Keratinocyte (primary cell): ENCODE results near the gene TENT4A. TPM values are rescaled to one million over a fixed set of nuclear protein-coding genes. Genes with fewer than 3 reads are reported as not detected.

Experiments
- DNase-seq: peaks from one replicate; pipeline ENCODE4 v3.0.0-alpha.2; 2011; ENCODE audit warnings: low read depth, missing footprints, low spot score
- FAIRE-seq: peaks from 2 replicates; lab custom pipeline; 2011; peaks lifted over from hg19 to GRCh38; lab: Jason Lieb, UNC
- H2AFZ ChIP-seq: 2 replicates; pipeline ENCODE4 v1.6.0; 2012; ENCODE audit warnings: low read length, control low read depth, inconsistent platforms; ENCODE audit not compliant: control insufficient read depth
- H3K27ac ChIP-seq: 2 replicates; pipeline ENCODE4 v1.5.1; 2011; ENCODE audit warnings: low read length; ENCODE audit not compliant: control insufficient read depth, insufficient read depth
- H3K27me3 ChIP-seq: 3 replicates; pipeline ENCODE4 v1.6.0; 2011; ENCODE audit warnings: low read length; ENCODE audit not compliant: control insufficient read depth, insufficient read depth; ENCODE audit errors: extremely low read depth
- H3K36me3 ChIP-seq, 2 experiments: 2 replicates in 1 of 2; 3 replicates in 1 of 2; pipeline ENCODE4 v1.5.1; 2011; ENCODE audit warnings: low read length in 2 of 2, mild to moderate bottlenecking in 1 of 2; ENCODE audit not compliant: control insufficient read depth in 2 of 2, insufficient read depth in 2 of 2; ENCODE audit errors: extremely low read depth in 1 of 2
- H3K4me1 ChIP-seq: 3 replicates; pipeline ENCODE4 v1.5.1; 2011; ENCODE audit warnings: low read length; ENCODE audit not compliant: control insufficient read depth, insufficient read depth; ENCODE audit errors: extremely low read depth
- H3K4me2 ChIP-seq: 3 replicates; pipeline ENCODE4 v1.6.0; 2011; ENCODE audit warnings: low read depth, low read length; ENCODE audit not compliant: control insufficient read depth, insufficient read depth; ENCODE audit errors: extremely low read depth
- H3K4me3 ChIP-seq, 3 experiments: fragments of 200-600 bp in 1 of 3; sonication (generic) in 1 of 3; 2 replicates in 2 of 3; 3 replicates in 1 of 3; pipeline ENCODE4 v1.5.1; 2011 to 2016; ENCODE audit warnings: low read length in 3 of 3, mild to moderate bottlenecking in 3 of 3, control low read depth in 2 of 3, inconsistent platforms in 1 of 3, low read depth in 1 of 3, mixed read lengths in 1 of 3, mixed run types in 1 of 3, moderate library complexity in 1 of 3; ENCODE audit not compliant: control insufficient read depth in 2 of 3, insufficient read depth in 2 of 3; ENCODE audit errors: extremely low read depth in 1 of 3
- H3K79me2 ChIP-seq: 2 replicates; pipeline ENCODE4 v1.6.0; 2012; ENCODE audit warnings: low read length; ENCODE audit not compliant: control insufficient read depth, insufficient read depth
- H3K9ac ChIP-seq: 3 replicates; pipeline ENCODE4 v1.6.0; 2011; ENCODE audit warnings: low read length; ENCODE audit not compliant: control insufficient read depth, insufficient read depth; ENCODE audit errors: extremely low read depth
- H3K9me1 ChIP-seq: 3 replicates; pipeline ENCODE4 v1.6.0; 2011; ENCODE audit warnings: low read length; ENCODE audit not compliant: control insufficient read depth, insufficient read depth; ENCODE audit errors: extremely low read depth
- H3K9me3 ChIP-seq: 2 replicates; pipeline ENCODE4 v1.5.1; 2012; ENCODE audit warnings: low read depth, low read length; ENCODE audit not compliant: control insufficient read depth
- H4K20me1 ChIP-seq: 3 replicates; pipeline ENCODE4 v1.6.0; 2011; ENCODE audit warnings: low read length; ENCODE audit not compliant: control insufficient read depth, insufficient read depth; ENCODE audit errors: extremely low read depth
- EZH2 ChIP-seq: IDR thresholded peaks from one replicate; pipeline ENCODE4 v1.6.1; 2012; ENCODE audit warnings: inconsistent platforms, mild to moderate bottlenecking, low read length, moderate library complexity
- dilution Hi-C: fragments of 300-500 bp; cut with MboI; formaldehyde crosslinking; loops from one replicate; pipeline ENCODE4 v1.7.0; 2020; ENCODE audit warnings: low sequenced_read_pairs; ENCODE audit not compliant: extremely low pct_ligation_motif_present
- polyA plus RNA-seq, 5 experiments: library from polyadenylated mRNA; depleted of rRNA in 3 of 5; stranded (reverse) in 3 of 5; stranded (forward) in 1 of 5; unstranded in 1 of 5; fragments of >200 nt; gene quantifications; 1 replicate in 1 of 5; 2 replicates in 3 of 5; 3 replicates in 1 of 5; pipeline versions ENCODE4 v1.2.1 to v1.2.3, GENCODE V29; 2011 to 2012; ENCODE audit warnings: missing spikeins in 2 of 5, low read depth in 1 of 5, low replicate concordance in 1 of 5
- TF ChIP-seq, protein P1 (sequence below), 3 experiments: IDR thresholded peaks in 1 of 3; conservative IDR thresholded peaks in 1 of 3; optimal IDR thresholded peaks in 1 of 3; 2 replicates in 2 of 3; 3 replicates in 1 of 3; pipeline versions ENCODE3 to v1.5.1; 2011; ENCODE audit warnings: low read length in 3 of 3, mild to moderate bottlenecking in 3 of 3, moderate library complexity in 2 of 3, control low read depth in 1 of 3, inconsistent platforms in 1 of 3; ENCODE audit not compliant: insufficient read depth in 2 of 3; ENCODE audit errors: extremely low read depth in 1 of 3

TENT4A gene
- polyA plus RNA-seq, 1 donor (not counting 4 experiments of a cell fraction or from before 2014, with no cell fraction given), result 5.9 TPM

DNA sequence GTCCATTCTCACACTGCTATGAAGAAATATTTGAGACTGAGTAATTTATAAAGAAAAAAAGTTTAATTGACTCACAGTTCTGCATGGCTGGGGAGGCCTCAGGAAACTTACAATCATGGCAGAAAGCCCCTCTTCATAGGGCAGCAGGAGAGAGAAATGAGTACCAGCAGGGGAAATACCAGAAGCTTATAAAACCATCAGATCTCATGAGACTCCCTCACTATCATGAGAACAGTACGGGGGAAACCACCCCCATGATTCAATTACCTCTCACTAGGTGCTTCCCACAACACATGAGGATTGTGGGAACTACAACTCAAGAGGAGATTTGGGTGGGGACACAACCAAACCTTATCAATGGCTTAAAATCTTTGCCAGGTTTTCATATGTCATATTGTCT, 20.3 kb upstream of the TENT4A start:
- Histone ChIP-seq H3K9me3 (no peaks in the 10 kb centered on the region), H3K4me1 (no peaks in the 10 kb centered on the region), H3K27me3 (peaks cover 3% of the 10 kb centered on the region), H4K20me1 (no peaks in the 10 kb centered on the region), H3K36me3 (no peaks in the 10 kb centered on the region), H3K4me3 (no peak overlapping the region), H3K9ac (no peak overlapping the region), H3K4me2 (no peak overlapping the region), H2AFZ (no peak overlapping the region), H3K79me2 (no peaks in the 10 kb centered on the region), H3K9me1 (no peaks in the 10 kb centered on the region), H3K27ac (no peak overlapping the region)
- no peak for DNase-seq
- TF ChIP-seq, protein P1, sequence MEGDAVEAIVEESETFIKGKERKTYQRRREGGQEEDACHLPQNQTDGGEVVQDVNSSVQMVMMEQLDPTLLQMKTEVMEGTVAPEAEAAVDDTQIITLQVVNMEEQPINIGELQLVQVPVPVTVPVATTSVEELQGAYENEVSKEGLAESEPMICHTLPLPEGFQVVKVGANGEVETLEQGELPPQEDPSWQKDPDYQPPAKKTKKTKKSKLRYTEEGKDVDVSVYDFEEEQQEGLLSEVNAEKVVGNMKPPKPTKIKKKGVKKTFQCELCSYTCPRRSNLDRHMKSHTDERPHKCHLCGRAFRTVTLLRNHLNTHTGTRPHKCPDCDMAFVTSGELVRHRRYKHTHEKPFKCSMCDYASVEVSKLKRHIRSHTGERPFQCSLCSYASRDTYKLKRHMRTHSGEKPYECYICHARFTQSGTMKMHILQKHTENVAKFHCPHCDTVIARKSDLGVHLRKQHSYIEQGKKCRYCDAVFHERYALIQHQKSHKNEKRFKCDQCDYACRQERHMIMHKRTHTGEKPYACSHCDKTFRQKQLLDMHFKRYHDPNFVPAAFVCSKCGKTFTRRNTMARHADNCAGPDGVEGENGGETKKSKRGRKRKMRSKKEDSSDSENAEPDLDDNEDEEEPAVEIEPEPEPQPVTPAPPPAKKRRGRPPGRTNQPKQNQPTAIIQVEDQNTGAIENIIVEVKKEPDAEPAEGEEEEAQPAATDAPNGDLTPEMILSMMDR (optimal IDR thresholded peaks at IDR 0.05 in 1 of 3, IDR thresholded peaks at IDR 0.05 in 1 of 3, conservative IDR thresholded peaks at IDR 0.05 in 1 of 3; ENCODE audit: extremely low read depth in 1 of 3, insufficient read depth in 2 of 3, low read length in 3 of 3), result no peak
- dilution Hi-C loops, result no loop called here
- no peak for FAIRE-seq

DNA sequence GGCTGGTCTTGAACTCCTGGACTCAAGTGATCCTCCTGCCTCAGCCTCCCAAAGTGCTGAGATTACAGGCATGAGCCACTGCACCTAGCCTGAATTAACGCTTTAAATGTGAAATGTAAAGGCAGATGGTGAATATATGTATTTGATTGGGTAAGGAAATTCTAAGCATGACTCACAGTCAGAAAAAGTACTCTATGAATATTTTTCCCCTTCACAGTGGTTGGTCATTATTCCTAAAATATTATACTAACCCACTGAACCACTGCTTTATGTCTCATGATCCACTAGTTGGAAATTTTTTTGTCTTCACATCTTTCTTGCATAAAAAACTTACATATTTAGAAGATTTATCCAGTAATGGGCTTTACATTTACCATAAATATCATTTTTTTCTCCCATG, 14.5 kb upstream of the TENT4A start:
- H3K4me1 ChIP-seq, result no peaks in the 10 kb centered on the region
- no peaks in the 10 kb centered on the region for H3K27me3 ChIP-seq
- no peak for FAIRE-seq
- DNase-seq, result no peak
- no peak overlapping the region for H3K4me3 ChIP-seq
- H3K4me2 ChIP-seq, result no peak overlapping the region
- no peaks in the 10 kb centered on the region for H3K9me1 ChIP-seq
- dilution Hi-C loops, result no loop called here
- H3K79me2 ChIP-seq, result no peaks in the 10 kb centered on the region
- H2AFZ ChIP-seq, result no peak overlapping the region
- no peak overlapping the region for H3K9ac ChIP-seq
- no peaks in the 10 kb centered on the region for H3K9me3 ChIP-seq
- TF ChIP-seq, protein P1 (optimal IDR thresholded peaks at IDR 0.05 in 1 of 3, IDR thresholded peaks at IDR 0.05 in 1 of 3, conservative IDR thresholded peaks at IDR 0.05 in 1 of 3; ENCODE audit: extremely low read depth in 1 of 3, insufficient read depth in 2 of 3, low read length in 3 of 3), result no peak
- no peak for TF ChIP-seq EZH2
- H3K36me3 ChIP-seq, result no peaks in the 10 kb centered on the region
- H3K27ac ChIP-seq, result no peak overlapping the region
- H4K20me1 ChIP-seq, result no peaks in the 10 kb centered on the region
